Measurements from ENCODE around the gene MYO15A.

DNA sequence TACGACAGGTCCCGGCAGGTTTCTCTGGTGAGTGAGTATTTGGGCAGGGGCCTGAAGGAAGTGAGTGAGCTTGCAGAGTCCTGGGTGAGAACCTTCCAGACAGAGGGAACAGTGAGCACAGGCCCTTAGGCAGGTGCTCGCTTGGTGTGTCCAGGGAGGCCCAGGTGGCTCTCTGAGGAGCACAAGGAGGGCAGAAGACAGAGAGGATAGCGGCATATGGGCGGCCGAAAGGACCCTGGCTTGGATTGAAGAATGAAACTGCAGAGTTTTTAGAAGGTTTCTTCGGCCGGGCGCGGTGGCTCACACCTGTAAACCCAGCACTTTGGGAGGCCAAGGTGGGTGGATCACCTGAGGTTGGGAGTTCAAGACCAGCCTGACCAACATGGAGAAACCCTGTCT lies 14.1 kb upstream of the MYO15A start:
- TF ChIP-seq, protein P1, sequence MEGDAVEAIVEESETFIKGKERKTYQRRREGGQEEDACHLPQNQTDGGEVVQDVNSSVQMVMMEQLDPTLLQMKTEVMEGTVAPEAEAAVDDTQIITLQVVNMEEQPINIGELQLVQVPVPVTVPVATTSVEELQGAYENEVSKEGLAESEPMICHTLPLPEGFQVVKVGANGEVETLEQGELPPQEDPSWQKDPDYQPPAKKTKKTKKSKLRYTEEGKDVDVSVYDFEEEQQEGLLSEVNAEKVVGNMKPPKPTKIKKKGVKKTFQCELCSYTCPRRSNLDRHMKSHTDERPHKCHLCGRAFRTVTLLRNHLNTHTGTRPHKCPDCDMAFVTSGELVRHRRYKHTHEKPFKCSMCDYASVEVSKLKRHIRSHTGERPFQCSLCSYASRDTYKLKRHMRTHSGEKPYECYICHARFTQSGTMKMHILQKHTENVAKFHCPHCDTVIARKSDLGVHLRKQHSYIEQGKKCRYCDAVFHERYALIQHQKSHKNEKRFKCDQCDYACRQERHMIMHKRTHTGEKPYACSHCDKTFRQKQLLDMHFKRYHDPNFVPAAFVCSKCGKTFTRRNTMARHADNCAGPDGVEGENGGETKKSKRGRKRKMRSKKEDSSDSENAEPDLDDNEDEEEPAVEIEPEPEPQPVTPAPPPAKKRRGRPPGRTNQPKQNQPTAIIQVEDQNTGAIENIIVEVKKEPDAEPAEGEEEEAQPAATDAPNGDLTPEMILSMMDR (IDR thresholded peaks at IDR 0.05), result no peak
- TF ChIP-seq POLR2AphosphoS5 (IDR thresholded peaks at IDR 0.05), result no peak
- no peak for TF ChIP-seq EP300 (IDR thresholded peaks at IDR 0.05; ENCODE audit: low read depth)
- TF ChIP-seq POLR2A (IDR thresholded peaks at IDR 0.05), result no peak
